SH-SY5Y (cell line): ENCODE measurements around the gene ERVMER34-1.

ENCODE experiments used
- GATA2 ChIP-seq: IDR thresholded peaks from 2 replicates; pipeline ENCODE4 v1.6.1; 2011; ENCODE audit warnings: mild to moderate bottlenecking, low read depth, low read length
- GATA3 ChIP-seq: IDR thresholded peaks from 2 replicates; pipeline ENCODE4 v1.6.1; 2011; ENCODE audit warnings: low read depth, mild to moderate bottlenecking, low read length, moderate library complexity

ERVMER34-1 gene

GRCh38 chr4:52744588-52744987, 6.6 kb downstream of the ERVMER34-1 start:
- TF ChIP-seq GATA2 (no peak), GATA3 (no peak)

GRCh38 chr4:52743444-52744019, 7.7 kb downstream of the ERVMER34-1 start:
- TF ChIP-seq GATA2, result no peak
- no peak for TF ChIP-seq GATA3

- TF ChIP-seq GATA3 (no peak), GATA2 (no peak)
Observed at GRCh38 chr4:52729586-52729985, 21.6 kb downstream of the ERVMER34-1 start.

DNA sequence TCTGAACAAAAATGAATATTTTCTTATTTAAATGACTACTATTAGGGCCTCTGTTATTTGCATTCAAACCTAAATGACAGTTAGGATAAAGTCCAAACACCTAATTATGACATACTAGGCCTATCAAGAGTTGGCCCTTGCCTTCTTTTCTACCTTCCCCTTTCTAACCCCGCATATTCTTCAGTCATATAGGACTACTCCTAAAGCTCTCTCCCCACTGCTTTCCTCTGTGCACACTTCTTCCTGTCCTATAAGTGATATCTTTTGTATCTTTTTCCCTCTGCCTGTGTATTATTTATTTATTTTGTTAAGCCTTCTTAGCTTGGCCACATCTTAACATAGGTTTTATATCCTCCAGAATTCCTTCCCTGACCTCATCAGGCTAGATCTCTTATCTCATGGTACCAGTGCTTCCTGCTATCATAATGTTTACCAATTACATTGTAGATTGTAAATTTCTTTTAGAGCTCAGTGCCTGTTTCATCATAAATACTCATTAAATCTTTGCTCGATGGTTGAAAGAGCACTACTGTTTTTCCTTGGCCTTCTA, 22.5 kb downstream of the ERVMER34-1 start:
- no peak for TF ChIP-seq GATA3
- TF ChIP-seq GATA2, result no peak

- TF ChIP-seq GATA3 (no peak), GATA2 (no peak)
Observed at GRCh38 chr4:52726826-52727580, 24.2 kb downstream of the ERVMER34-1 start.

GRCh38 chr4:52721968-52722815, 29.0 kb downstream of the ERVMER34-1 start:
- TF ChIP-seq GATA2, result no peak
- TF ChIP-seq GATA3, result no peak

GRCh38 chr4:52718123-52718522, 33.1 kb downstream of the ERVMER34-1 start:
- no peak for TF ChIP-seq GATA2
- no peak for TF ChIP-seq GATA3

DNA sequence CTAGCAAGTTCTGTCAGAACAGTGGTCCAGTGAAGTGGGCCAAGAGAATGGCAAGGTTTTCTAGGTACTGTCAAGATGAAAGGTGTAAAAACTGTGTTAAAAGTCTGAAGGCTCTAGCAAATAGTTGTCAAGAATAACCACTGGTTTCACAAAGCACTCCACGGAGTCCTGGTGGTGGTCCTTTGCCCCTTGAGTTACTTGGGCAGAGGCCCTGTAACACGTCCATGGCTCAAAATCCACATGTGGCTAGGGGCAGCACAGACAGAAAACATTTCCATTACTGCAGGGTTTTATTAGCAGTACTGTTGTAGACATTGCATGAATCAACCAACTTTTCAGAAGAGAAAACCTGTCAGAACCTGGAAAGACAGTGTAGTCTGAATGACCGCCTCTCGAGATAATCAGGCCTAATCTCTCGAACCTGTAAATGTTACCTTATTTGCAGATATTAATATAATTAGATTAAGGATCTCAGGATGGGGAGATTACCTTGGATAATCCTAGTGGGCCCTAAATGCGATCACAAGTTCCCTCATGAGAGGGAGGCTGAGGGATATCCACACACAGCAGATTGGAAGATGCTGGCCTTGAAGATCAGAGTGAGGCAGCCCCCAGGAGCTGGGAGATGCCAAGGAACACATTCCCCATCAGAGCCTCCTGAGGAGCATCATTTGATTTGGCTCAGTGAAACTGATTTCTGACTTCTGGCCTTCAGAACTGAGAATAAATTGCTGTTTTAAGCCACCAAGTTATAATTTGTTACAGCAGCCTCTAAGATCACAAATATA, 34.7 kb downstream of the ERVMER34-1 start:
- no peak for TF ChIP-seq GATA2
- no peak for TF ChIP-seq GATA3

DNA sequence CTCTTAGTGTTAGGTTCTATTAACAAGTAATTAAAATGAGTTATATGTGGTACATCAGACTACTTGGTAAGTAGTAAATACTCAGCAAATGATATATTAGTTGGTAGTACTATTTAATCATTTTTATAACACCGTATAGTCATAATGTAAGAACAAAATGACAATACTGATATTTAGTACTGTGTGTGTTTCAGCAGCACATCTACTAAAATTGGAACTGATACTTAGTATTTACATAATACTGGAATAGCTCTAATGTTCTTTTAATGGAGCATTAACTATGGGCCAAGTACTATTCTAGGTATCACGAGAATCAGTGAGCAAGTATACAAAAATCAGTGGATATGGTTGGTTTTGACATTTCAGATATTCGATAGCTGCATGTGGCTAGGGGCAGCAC, 35.3 kb downstream of the ERVMER34-1 start:
- TF ChIP-seq GATA3 (no peak), GATA2 (no peak)

DNA sequence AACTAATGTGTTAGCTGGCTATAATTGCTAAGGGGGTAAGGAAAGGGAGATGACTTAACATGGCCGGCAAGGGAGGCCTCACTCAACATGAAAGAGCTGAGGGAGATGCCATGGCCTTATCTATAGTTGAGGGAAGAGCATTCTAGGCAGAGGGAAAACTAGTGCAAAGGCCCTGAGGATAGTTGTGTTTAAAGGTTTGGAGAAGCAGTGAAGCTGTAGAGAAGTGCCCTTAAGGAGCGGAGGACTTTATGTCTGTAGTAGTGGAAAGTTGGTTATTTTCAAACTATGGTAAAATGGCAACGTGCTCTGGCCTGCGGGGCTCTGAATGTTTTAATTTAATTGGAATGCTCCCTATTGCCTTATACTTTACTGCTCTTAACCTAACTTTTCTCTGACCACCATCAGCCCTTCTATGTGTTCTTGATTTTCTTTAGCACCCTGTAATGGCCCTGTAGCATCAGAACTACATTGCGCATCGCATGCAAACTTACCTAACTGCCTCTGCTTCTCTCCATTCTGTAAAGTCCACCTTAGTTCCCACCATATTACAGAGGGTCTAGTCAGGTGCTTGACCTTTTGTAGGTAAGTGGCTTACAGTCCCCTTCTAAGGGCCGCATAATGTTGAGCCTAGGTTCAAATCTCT, 35.8 kb downstream of the ERVMER34-1 start:
- no peak for TF ChIP-seq GATA3
- TF ChIP-seq GATA2, result no peak

GRCh38 chr4:52714597-52715254, 36.5 kb downstream of the ERVMER34-1 start:
- TF ChIP-seq GATA2 (no peak), GATA3 (no peak)

DNA sequence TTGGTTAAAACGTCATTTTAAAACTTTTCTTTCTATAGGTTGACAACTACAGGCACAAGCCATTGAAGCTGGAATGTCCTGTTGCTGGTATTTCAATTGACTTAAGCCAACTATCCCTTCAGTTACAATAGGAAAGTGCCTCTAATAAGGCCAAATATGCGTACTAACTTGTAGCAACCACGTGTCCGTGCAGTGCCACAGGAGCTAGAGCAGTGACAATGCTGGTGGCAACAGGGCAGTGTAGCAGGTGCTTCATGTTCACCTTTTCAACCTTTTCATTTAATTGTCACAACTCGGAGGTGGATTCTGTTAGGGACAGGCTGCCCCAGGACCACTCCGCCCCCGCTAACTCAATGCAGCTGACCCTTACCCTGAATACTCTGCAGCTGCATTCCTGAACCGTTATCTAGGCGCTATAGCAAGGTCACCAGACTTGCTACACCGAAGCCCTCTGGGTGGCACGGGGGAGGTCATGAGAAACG, 37.7 kb downstream of the ERVMER34-1 start:
- no peak for TF ChIP-seq GATA3
- no peak for TF ChIP-seq GATA2

- TF ChIP-seq GATA2 (no peak), GATA3 (no peak)
Observed at GRCh38 chr4:52712251-52713130, 38.7 kb downstream of the ERVMER34-1 start.

DNA sequence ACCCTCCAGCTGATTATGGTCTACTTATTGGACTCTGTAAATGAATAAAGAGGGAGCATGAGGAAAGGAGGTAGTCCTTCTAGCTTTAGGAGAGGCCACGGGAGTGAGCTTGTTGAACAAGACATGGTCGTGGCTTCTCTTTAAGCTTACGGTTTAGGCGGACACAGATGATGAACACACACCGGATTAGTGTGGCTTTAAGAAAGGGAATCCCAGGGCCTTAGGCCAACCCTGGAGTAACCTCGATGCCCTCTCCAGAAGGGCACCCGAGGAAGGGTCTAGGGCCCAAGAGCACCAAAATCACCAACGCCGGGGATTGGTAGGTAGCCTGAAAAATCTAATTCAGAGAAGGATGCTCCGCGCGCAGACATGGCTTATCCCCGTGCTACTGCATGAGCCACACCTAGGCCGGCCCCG, 39.4 kb downstream of the ERVMER34-1 start:
- TF ChIP-seq GATA2, result no peak
- TF ChIP-seq GATA3, result no peak
